ENCODE measurements around the gene TUBA1C. TPM values are rescaled to one million over a fixed set of nuclear protein-coding genes. Genes with fewer than 3 reads are reported as not detected.

The TUBA1C gene
- total and polyA plus RNA-seq, 2 donors from 2014 or later = 149 to 204 TPM

GRCh38 chr12:49283541-49284429, 18.9 kb downstream of the TUBA1C start:
- intact Hi-C loops (cut with DNase I) = no loop called here
- peaks cover 0 to 5% (median 2%) of the 10 kb centered on the region in 3 donors for H3K4me1 ChIP-seq (ENCODE audit: control insufficient read depth in 2 of 3, insufficient read depth in 2 of 3, low read depth in 1 of 3, low read length in 3 of 3)
- H3K9ac ChIP-seq (ENCODE audit: low read length in 3 of 3) = no peak overlapping the region
- FAIRE-seq (no peak), DNase-seq (peak in 1 of 5 donors; percentile 39)
- no peak overlapping the region for H3K4me3 ChIP-seq (ENCODE audit: low read length in 3 of 3)
- no peaks in the 10 kb centered on the region for H3K9me3 ChIP-seq (ENCODE audit: control insufficient read depth in 2 of 3, insufficient read depth in 1 of 3, low read length in 3 of 3)
- H3K36me3 ChIP-seq (ENCODE audit: control insufficient read depth in 2 of 3, insufficient read depth in 3 of 3, low read length in 3 of 3) = no peaks in the 10 kb centered on the region
- H3K27me3 ChIP-seq (ENCODE audit: control insufficient read depth, insufficient read depth, low read length) = no peaks in the 10 kb centered on the region
- H3K27ac ChIP-seq (ENCODE audit: low read depth in 2 of 2, low read length in 2 of 2) = no peak overlapping the region
- TF ChIP-seq, protein P1, sequence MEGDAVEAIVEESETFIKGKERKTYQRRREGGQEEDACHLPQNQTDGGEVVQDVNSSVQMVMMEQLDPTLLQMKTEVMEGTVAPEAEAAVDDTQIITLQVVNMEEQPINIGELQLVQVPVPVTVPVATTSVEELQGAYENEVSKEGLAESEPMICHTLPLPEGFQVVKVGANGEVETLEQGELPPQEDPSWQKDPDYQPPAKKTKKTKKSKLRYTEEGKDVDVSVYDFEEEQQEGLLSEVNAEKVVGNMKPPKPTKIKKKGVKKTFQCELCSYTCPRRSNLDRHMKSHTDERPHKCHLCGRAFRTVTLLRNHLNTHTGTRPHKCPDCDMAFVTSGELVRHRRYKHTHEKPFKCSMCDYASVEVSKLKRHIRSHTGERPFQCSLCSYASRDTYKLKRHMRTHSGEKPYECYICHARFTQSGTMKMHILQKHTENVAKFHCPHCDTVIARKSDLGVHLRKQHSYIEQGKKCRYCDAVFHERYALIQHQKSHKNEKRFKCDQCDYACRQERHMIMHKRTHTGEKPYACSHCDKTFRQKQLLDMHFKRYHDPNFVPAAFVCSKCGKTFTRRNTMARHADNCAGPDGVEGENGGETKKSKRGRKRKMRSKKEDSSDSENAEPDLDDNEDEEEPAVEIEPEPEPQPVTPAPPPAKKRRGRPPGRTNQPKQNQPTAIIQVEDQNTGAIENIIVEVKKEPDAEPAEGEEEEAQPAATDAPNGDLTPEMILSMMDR (IDR thresholded peaks at IDR 0.05; ENCODE audit: borderline replicate concordance, extremely low read depth, insufficient read depth) = no peak

DNA sequence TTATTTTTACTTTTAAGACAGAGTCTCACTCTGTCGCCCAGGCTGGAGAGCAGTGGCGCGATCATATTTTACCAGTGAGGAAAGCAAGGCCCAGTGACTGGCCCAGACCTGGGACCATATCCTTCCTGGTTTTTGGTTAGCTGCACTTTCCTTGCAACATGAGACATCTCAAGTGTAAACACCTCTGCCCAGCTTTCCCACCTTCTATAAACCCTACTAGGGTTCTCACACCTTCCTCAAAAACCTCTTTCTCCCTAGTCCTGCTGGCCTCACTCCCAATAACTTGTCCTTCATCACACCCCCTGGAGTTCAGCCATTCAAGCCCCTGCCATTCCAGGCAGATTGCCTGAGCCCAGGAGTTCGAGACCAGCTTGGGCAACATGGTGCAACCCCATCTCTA, 19.8 kb downstream of the TUBA1C start:
- intact Hi-C loops (cut with DNase I) = no loop called here

DNA sequence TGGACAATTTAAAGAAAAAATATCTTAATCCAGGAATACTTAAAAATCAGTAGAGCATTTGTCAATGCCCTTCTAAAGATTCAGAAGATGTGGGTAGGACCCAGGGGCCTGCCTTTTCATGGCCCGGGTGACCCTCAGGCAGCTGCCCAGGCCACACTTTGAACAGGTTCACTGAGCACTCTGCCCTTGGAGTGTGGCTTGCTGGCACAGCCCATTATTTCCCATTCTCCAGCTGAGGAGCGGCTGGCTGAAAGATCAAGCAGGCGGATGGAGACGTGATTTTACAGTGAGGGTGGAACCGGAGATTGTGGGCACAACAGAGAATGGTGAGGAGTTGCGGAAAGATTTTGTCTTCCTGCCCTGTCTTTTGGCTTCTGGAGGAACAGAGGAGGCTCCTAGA, 23.0 kb downstream of the TUBA1C start:
- Histone ChIP-seq H3K9ac (ENCODE audit: low read length in 3 of 3) (no peak overlapping the region), H3K36me3 (ENCODE audit: control insufficient read depth in 2 of 3, insufficient read depth in 3 of 3, low read length in 3 of 3) (no peaks in the 10 kb centered on the region), H3K9me3 (ENCODE audit: control insufficient read depth in 2 of 3, insufficient read depth in 1 of 3, low read length in 3 of 3) (no peaks in the 10 kb centered on the region), H3K27me3 (ENCODE audit: control insufficient read depth, insufficient read depth, low read length) (no peaks in the 10 kb centered on the region), H3K4me1 (ENCODE audit: control insufficient read depth in 2 of 3, insufficient read depth in 2 of 3, low read depth in 1 of 3, low read length in 3 of 3) (peaks cover 0 to 2% (median 0%) of the 10 kb centered on the region in 3 donors), H3K4me3 (ENCODE audit: low read length in 3 of 3) (no peak overlapping the region), H3K27ac (ENCODE audit: low read depth in 2 of 2, low read length in 2 of 2) (no peak overlapping the region)
- peak in 1 of 5 donors; percentile 35 for DNase-seq
- FAIRE-seq = no peak
- intact Hi-C loops (cut with DNase I) = no loop called here
- TF ChIP-seq, protein P1 (IDR thresholded peaks at IDR 0.05; ENCODE audit: borderline replicate concordance, extremely low read depth, insufficient read depth) = no peak

More for the DNA sequence above, 19.8 kb downstream of the TUBA1C start:
- Histone ChIP-seq H3K36me3 (ENCODE audit: control insufficient read depth in 2 of 3, insufficient read depth in 3 of 3, low read length in 3 of 3) (no peaks in the 10 kb centered on the region), H3K27ac (ENCODE audit: low read depth in 2 of 2, low read length in 2 of 2) (no peak overlapping the region), H3K4me3 (ENCODE audit: low read length in 3 of 3) (no peak overlapping the region), H3K4me1 (ENCODE audit: control insufficient read depth in 2 of 3, insufficient read depth in 2 of 3, low read depth in 1 of 3, low read length in 3 of 3) (peaks cover 0 to 2% (median under 1%) of the 10 kb centered on the region in 3 donors), H3K9me3 (ENCODE audit: control insufficient read depth in 2 of 3, insufficient read depth in 1 of 3, low read length in 3 of 3) (no peaks in the 10 kb centered on the region), H3K9ac (ENCODE audit: low read length in 3 of 3) (no peak overlapping the region), H3K27me3 (ENCODE audit: control insufficient read depth, insufficient read depth, low read length) (no peaks in the 10 kb centered on the region)
- DNase-seq (no peak), FAIRE-seq (no peak)
- TF ChIP-seq, protein P1 (IDR thresholded peaks at IDR 0.05; ENCODE audit: borderline replicate concordance, extremely low read depth, insufficient read depth) = no peak

All from kidney (tissue), 14 donors.